H1 (cell line): Measurements from ENCODE around the gene EPN2. TPM values are rescaled to one million over a fixed set of nuclear protein-coding genes. Genes with fewer than 3 reads are reported as not detected.

Experiments used
- CTCF ChIA-PET: fragments of 300-600 bp; sonication (Branson Sonifier 250); formaldehyde crosslinking; loops from one replicate; lab custom pipeline; 2021; ENCODE audit not compliant: partially characterized antibody; lab: Charles Lee
- POLR2A ChIA-PET: fragments of 300-600 bp; sonication (Branson Sonifier 250); formaldehyde crosslinking; loops from one replicate; lab custom pipeline; 2021; ENCODE audit warnings: inconsistent platforms; ENCODE audit not compliant: partially characterized antibody; lab: Charles Lee
- DNase-seq, 2 experiments: peaks; one replicate each; pipeline versions ENCODE4 v3.0.0 to v3.0.0-alpha.2; 2010 to 2022; ENCODE audit warnings: low spot score in 2 of 2, low read depth in 1 of 2, mixed read lengths in 1 of 2
- FAIRE-seq: peaks from 2 replicates; lab custom pipeline; 2011; peaks lifted over from hg19 to GRCh38; lab: Jason Lieb, UNC
- H2AFZ ChIP-seq: 2 replicates; pipeline ENCODE4 v1.8.1; 2012; ENCODE audit warnings: low read length, inconsistent platforms
- H2AK5ac ChIP-seq: 2 replicates; pipeline ENCODE4 v1.6.1; 2013; ENCODE audit warnings: low read depth, low read length
- H2BK120ac ChIP-seq: replicated peaks from 2 replicates; pipeline ENCODE3; 2013; ENCODE audit warnings: low read depth, low read length, inconsistent platforms
- H2BK12ac ChIP-seq: 2 replicates; pipeline ENCODE4 v1.6.1; 2013; ENCODE audit warnings: low read depth, low read length
- H2BK15ac ChIP-seq: 2 replicates; pipeline ENCODE4 v1.6.1; 2013; ENCODE audit warnings: low read length
- H2BK20ac ChIP-seq: 2 replicates; pipeline ENCODE4 v1.6.1; 2013; ENCODE audit warnings: low read length
- H2BK5ac ChIP-seq: 2 replicates; pipeline ENCODE4 v1.6.1; 2013; ENCODE audit warnings: low read depth, low read length
- H3K14ac ChIP-seq: 2 replicates; pipeline ENCODE4 v1.6.1; 2013; ENCODE audit warnings: inconsistent platforms; ENCODE audit not compliant: insufficient read length
- H3K18ac ChIP-seq: 2 replicates; pipeline ENCODE4 v1.6.1; 2013; ENCODE audit warnings: low read length; ENCODE audit errors: extremely low read depth
- H3K23ac ChIP-seq: 2 replicates; pipeline ENCODE4 v1.6.1; 2013; ENCODE audit warnings: inconsistent platforms; ENCODE audit not compliant: insufficient read length
- H3K23me2 ChIP-seq: 2 replicates; pipeline ENCODE4 v1.6.1; 2013; ENCODE audit warnings: low read depth, low read length
- H3K27ac ChIP-seq: 2 replicates; pipeline ENCODE4 v1.6.1; 2011; ENCODE audit warnings: low read depth, low read length, inconsistent platforms
- H3K27me3 ChIP-seq, 4 experiments: replicated peaks in 1 of 4; 1 replicate in 1 of 4; 2 replicates in 3 of 4; pipeline versions ENCODE4 v1.6.1 to v1.8.1; 2011 to 2013; ENCODE audit warnings: low read length in 3 of 4, mild to moderate bottlenecking in 3 of 4, inconsistent platforms in 2 of 4, mixed read lengths in 2 of 4, moderate library complexity in 1 of 4; ENCODE audit not compliant: control insufficient read depth in 3 of 4, insufficient read depth in 3 of 4; ENCODE audit errors: extremely low read depth in 1 of 4
- H3K36me3 ChIP-seq, 4 experiments: 2 replicates each; pipeline versions ENCODE4 v1.6.1 to v1.8.1; 2011 to 2013; ENCODE audit warnings: mild to moderate bottlenecking in 4 of 4, low read length in 3 of 4, moderate library complexity in 2 of 4, control low read depth in 1 of 4, inconsistent platforms in 1 of 4; ENCODE audit not compliant: insufficient read depth in 4 of 4, control insufficient read depth in 2 of 4
- H3K4ac ChIP-seq: replicated peaks from 2 replicates; pipeline ENCODE3; 2013; ENCODE audit warnings: low read length, low read depth, mixed read lengths, inconsistent platforms; ENCODE audit not compliant: insufficient read length
- H3K4me1 ChIP-seq, 4 experiments: replicated peaks in 1 of 4; 1 replicate in 1 of 4; 2 replicates in 3 of 4; pipeline versions ENCODE4 v1.6.1 to v1.8.1; 2011 to 2013; ENCODE audit warnings: low read length in 3 of 4, inconsistent platforms in 2 of 4, mixed read lengths in 1 of 4; ENCODE audit not compliant: insufficient read depth in 4 of 4, control insufficient read depth in 3 of 4
- H3K4me2 ChIP-seq, 2 experiments: 2 replicates each; pipeline versions ENCODE4 v1.6.1 to v1.8.1; 2011 to 2013; ENCODE audit warnings: low read depth in 2 of 2, low read length in 2 of 2, control low read depth in 1 of 2, inconsistent platforms in 1 of 2, mild to moderate bottlenecking in 1 of 2; ENCODE audit not compliant: insufficient read depth in 1 of 2
- H3K4me3 ChIP-seq, 4 experiments: fragments of 200-600, 300-600 bp in 1 of 4; sonication (generic), shearing (Covaris generic), sonication (Bioruptor Twin) in 1 of 4; 2 replicates each; pipeline versions ENCODE4 v1.5.1 to v1.8.1; 2011 to 2016; ENCODE audit warnings: low read length in 4 of 4, low read depth in 3 of 4, control low read depth in 2 of 4, inconsistent platforms in 2 of 4, mild to moderate bottlenecking in 2 of 4, mixed read lengths in 1 of 4, moderate library complexity in 1 of 4; ENCODE audit not compliant: insufficient read depth in 2 of 4; ENCODE audit errors: extremely low read depth in 1 of 4
- H3K56ac ChIP-seq: replicated peaks from 2 replicates; pipeline ENCODE3; 2013; ENCODE audit warnings: low read depth, mild to moderate bottlenecking, mixed read lengths, low read length, inconsistent platforms; ENCODE audit not compliant: insufficient read length
- H3K79me1 ChIP-seq: 2 replicates; pipeline ENCODE4 v1.6.1; 2013; ENCODE audit warnings: low read depth, low read length, control low read depth
- H3K79me2 ChIP-seq, 2 experiments: 2 replicates each; pipeline versions ENCODE4 v1.6.1 to v1.8.1; 2012 to 2013; ENCODE audit warnings: low read length in 2 of 2, mild to moderate bottlenecking in 2 of 2, inconsistent platforms in 1 of 2; ENCODE audit not compliant: insufficient read depth in 2 of 2, control insufficient read depth in 1 of 2
- H3K9ac ChIP-seq, 4 experiments: replicated peaks in 1 of 4; 1 replicate in 1 of 4; 2 replicates in 3 of 4; pipeline versions ENCODE4 v1.6.1 to v1.8.1; 2011 to 2013; ENCODE audit warnings: low read depth in 3 of 4, low read length in 3 of 4, control low read depth in 2 of 4, mild to moderate bottlenecking in 2 of 4, moderate library complexity in 2 of 4, inconsistent platforms in 1 of 4; ENCODE audit errors: extremely low read depth in 1 of 4
- H3K9me3 ChIP-seq, 2 experiments: 2 replicates each; pipeline versions ENCODE4 v1.6.1 to v1.8.1; 2012 to 2013; ENCODE audit warnings: mild to moderate bottlenecking in 2 of 2, moderate library complexity in 2 of 2, control low read depth in 1 of 2, inconsistent platforms in 1 of 2, low read depth in 1 of 2, low read length in 1 of 2, mixed read lengths in 1 of 2; ENCODE audit not compliant: insufficient read depth in 2 of 2
- H4K20me1 ChIP-seq, 2 experiments: replicated peaks in 1 of 2; 2 replicates each; pipeline versions ENCODE3 to v1.8.1; 2011 to 2013; ENCODE audit warnings: inconsistent platforms in 2 of 2, low read length in 2 of 2, mild to moderate bottlenecking in 1 of 2; ENCODE audit not compliant: insufficient read depth in 2 of 2, control insufficient read depth in 1 of 2
- H4K5ac ChIP-seq: 2 replicates; pipeline ENCODE4 v1.6.1; 2013; ENCODE audit warnings: low read length, low read depth, mixed read lengths, inconsistent platforms; ENCODE audit not compliant: insufficient read length
- H4K8ac ChIP-seq: 2 replicates; pipeline ENCODE4 v1.8.0; 2013; ENCODE audit warnings: mild to moderate bottlenecking, moderate library complexity, low read length, inconsistent platforms; ENCODE audit not compliant: insufficient read depth; ENCODE audit errors: extremely low read depth
- H4K91ac ChIP-seq: replicated peaks from 2 replicates; pipeline ENCODE3; 2013; ENCODE audit warnings: low read length, mixed read lengths, inconsistent platforms; ENCODE audit not compliant: insufficient read length
- ATF3 ChIP-seq: IDR thresholded peaks from 2 replicates; pipeline ENCODE4 v1.6.1; 2011; ENCODE audit warnings: low read depth, mild to moderate bottlenecking, low read length; ENCODE audit not compliant: insufficient read depth
- BACH1 ChIP-seq: IDR thresholded peaks from 2 replicates; pipeline ENCODE4 v1.6.1; 2012; ENCODE audit warnings: low read length, improper control_type of control experiment
- BCL11A ChIP-seq, 2 experiments: IDR thresholded peaks; one replicate each; pipeline ENCODE4 v1.6.1; 2011; ENCODE audit warnings: low read depth in 2 of 2, low read length in 2 of 2, mild to moderate bottlenecking in 2 of 2
- EZH2 ChIP-seq: fragments of 200-600 bp; sonication (generic); IDR thresholded peaks from 2 replicates; pipeline ENCODE4 v1.7.1; 2012; ENCODE audit warnings: low read depth, mild to moderate bottlenecking, moderate library complexity, low read length, inconsistent platforms; ENCODE audit not compliant: severe bottlenecking
- KDM4A ChIP-seq: IDR thresholded peaks from one replicate; pipeline ENCODE4 v1.7.1; 2012; ENCODE audit warnings: low read depth, mild to moderate bottlenecking, moderate library complexity, low read length, inconsistent platforms; ENCODE audit not compliant: severe bottlenecking
- MAX ChIP-seq: IDR thresholded peaks from 2 replicates; pipeline ENCODE4 v1.6.1; 2012; ENCODE audit warnings: inconsistent platforms
- ZNF274 ChIP-seq: IDR thresholded peaks from 2 replicates; pipeline ENCODE4 v1.7.0; 2012; ENCODE audit warnings: low read length, borderline replicate concordance; ENCODE audit errors: extremely low read depth
- WGBS, 2 experiments: shearing (Covaris generic) in 1 of 2; methylation state at CpG; one replicate each; pipeline versions ENCODE4 v1.1.6 to v1.1.7; 2013 to 2015; ENCODE audit warnings: low lambda C conversion rate in 2 of 2, mixed read lengths in 2 of 2, inconsistent platforms in 1 of 2, low coverage in 1 of 2, missing lambda C conversion rate in 1 of 2; ENCODE audit not compliant: insufficient replicate concordance in 2 of 2, insufficient coverage in 1 of 2, insufficient read length in 1 of 2; ENCODE audit errors: extremely low coverage in 1 of 2, missing lambda C conversion rate in 1 of 2; 5-methylcytosine and 5-hydroxymethylcytosine counted together
- polyA plus RNA-seq, 7 experiments: library from polyadenylated mRNA; depleted of rRNA in 3 of 7; stranded (reverse) in 5 of 7; unstranded in 2 of 7; fragments of >200 nt in 5 of 7; fragments of 200-250 nt in 2 of 7; gene quantifications; 1 replicate in 5 of 7; 2 replicates in 1 of 7; 4 replicates in 1 of 7; pipeline versions ENCODE4 v1.2.1 to v1.2.3, GENCODE V29; 2011 to 2013; ENCODE audit warnings: missing spikeins in 2 of 7, mixed read lengths in 2 of 7
- total RNA-seq: library from RNA; stranded (reverse); fragmentation: NEBNext Ultra II Directional; extraction: Animal tissue kit (Norgen Biotek cat#: 25700); gene quantifications from 2 replicates; pipeline ENCODE4 v1.2.1, GENCODE V29; 2021

The EPN2 gene
- total and polyA plus RNA-seq, 2 of the 8 experiments (the other 6 are each of a cell fraction or from before 2014, with no cell fraction given) = 28.7 to 55.8 TPM

- TF ChIP-seq ZNF274 (no peak), BCL11A (IDR thresholded peaks at IDR 0.05; ENCODE audit: low read depth in 2 of 2, low read length in 2 of 2) (no peak), MAX (no peak), BACH1 (no peak), KDM4A (no peak), EZH2 (no peak), ATF3 (no peak)
- no peak overlapping the region for H4K5ac ChIP-seq
- H3K27me3 ChIP-seq = no peaks in the 10 kb centered on the region
- H3K4me1 ChIP-seq = peaks cover 0 to 3% (median 2%) of the 10 kb centered on the region in 4 experiments; a peak in 2 of 7 replicates
- no peak overlapping the region for H3K56ac ChIP-seq
- no peak overlapping the region for H3K4me3 ChIP-seq
- peaks cover 12 to 85% of the 10 kb centered on the region in 2 experiments for H3K79me2 ChIP-seq
- no peak overlapping the region for H3K9ac ChIP-seq
- ChIA-PET POLR2A (interaction anchor here (0.6 to 2.4 kb wide), 4 partner anchors 10 to 98 kb away, joined by 3 to 7 read pairs (median 4); no protein-coding TSS in a partner anchor), CTCF (interaction anchor here (0.8 to 2.7 kb wide), 10 partner anchors 10 to 514 kb away, joined by 3 to 12 read pairs (median 4); partner anchors contain the start of gene B9D1)
- DNase-seq = no peak
- peaks cover 25% of the 10 kb centered on the region for H3K79me1 ChIP-seq
- WGBS, 2 experiments = 84% methylated on average over 4 of the region's 4 CpGs; no CpG with 5 or more reads in 1 of the 2 experiments
- no peak overlapping the region for H2AK5ac ChIP-seq
- H3K4me2 ChIP-seq = no peak overlapping the region
- H2BK20ac ChIP-seq = no peak overlapping the region
- H4K20me1 ChIP-seq = peaks cover 4 to 25% of the 10 kb centered on the region in 2 experiments
- no peak overlapping the region for H4K91ac ChIP-seq
- no peak for FAIRE-seq
- H3K23ac ChIP-seq = no peak overlapping the region
- H2BK15ac ChIP-seq = no peak overlapping the region
- H2BK12ac ChIP-seq = no peak overlapping the region
- no peak overlapping the region for H2AFZ ChIP-seq
- H3K4ac ChIP-seq = no peak overlapping the region
- H3K23me2 ChIP-seq = no peaks in the 10 kb centered on the region; the same call in 1 of the 2 replicates
- no peaks in the 10 kb centered on the region; a peak in 1 of 8 replicates for H3K36me3 ChIP-seq
- no peak overlapping the region for H2BK5ac ChIP-seq
- peaks cover 0 to 4% of the 10 kb centered on the region in 2 experiments; a peak in 1 of 4 replicates for H3K9me3 ChIP-seq
- no peak overlapping the region for H3K14ac ChIP-seq
- no peak overlapping the region for H3K18ac ChIP-seq
- H4K8ac ChIP-seq = no peak overlapping the region
- no peak overlapping the region for H2BK120ac ChIP-seq
- no peak overlapping the region for H3K27ac ChIP-seq
Measured at GRCh38 chr17:19248151-19248927, 11.2 kb downstream of the EPN2 start.
